Measurements from ENCODE around the gene DEDD.

- TF ChIP-seq REST (IDR thresholded peaks at IDR 0.05; ENCODE audit: low read depth, low read length) = no peak
- TF ChIP-seq SMC3 (IDR thresholded peaks at IDR 0.05; ENCODE audit: low read depth, low read length) = no peak
- no peak for TF ChIP-seq MXI1 (IDR thresholded peaks at IDR 0.05; ENCODE audit: low read depth, low read length)
- TF ChIP-seq CTCF (IDR thresholded peaks at IDR 0.05) = no peak
These were observed 10.6 kb downstream of the DEDD start for GRCh38 chr1:161121834-161122233.
